ENCODE measurements around the gene TP63.

Gene TP63

GRCh38 chr3:189786479-189787064 lies 155.4 kb downstream of the TP63 start:
- no peak for DNase-seq

- no peak for DNase-seq
Observed at GRCh38 chr3:189787191-189787590, 156.0 kb downstream of the TP63 start.

- no peak for DNase-seq
Observed at GRCh38 chr3:189787632-189788031, 156.4 kb downstream of the TP63 start.

DNA sequence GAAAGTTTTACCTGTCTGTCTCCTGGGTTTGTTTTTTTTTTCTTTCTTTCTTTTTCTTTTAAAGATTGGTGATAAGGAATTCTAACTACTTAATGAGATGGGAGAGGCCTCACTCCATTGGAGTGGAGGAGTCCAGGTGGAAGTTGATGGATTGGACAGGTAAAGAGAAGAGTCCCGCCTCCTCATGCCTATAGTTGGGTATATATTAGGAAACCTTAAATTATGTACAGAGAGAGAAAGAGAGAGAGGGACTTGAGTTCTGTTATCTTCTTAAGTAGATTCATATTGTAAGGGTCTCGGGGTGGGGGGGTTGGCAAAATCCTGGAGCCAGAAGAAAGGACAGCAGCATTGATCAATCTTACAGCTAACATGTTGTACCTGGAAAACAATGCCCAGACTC lies 158.2 kb downstream of the TP63 start:
- no peak for DNase-seq

DNA sequence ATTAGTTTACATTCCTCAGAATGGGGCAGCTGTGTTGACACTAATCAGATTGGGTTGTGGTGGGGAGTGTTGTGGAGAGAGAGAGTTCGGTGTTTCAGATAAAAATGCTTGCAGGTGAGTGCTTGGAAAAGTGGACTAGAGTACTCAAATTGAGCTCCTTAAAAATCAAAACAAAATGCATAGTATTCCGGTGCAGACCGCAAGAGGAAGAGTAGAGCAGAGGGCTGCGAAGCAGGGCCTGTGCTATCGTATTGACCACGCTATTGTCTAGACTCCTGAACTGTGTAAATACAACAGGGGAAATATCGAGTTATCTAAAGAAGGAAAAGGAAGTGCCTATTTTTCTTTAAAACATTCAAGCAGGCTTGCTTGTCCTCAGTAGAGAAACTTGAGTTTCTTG lies 159.5 kb downstream of the TP63 start:
- DNase-seq = no peak

DNA sequence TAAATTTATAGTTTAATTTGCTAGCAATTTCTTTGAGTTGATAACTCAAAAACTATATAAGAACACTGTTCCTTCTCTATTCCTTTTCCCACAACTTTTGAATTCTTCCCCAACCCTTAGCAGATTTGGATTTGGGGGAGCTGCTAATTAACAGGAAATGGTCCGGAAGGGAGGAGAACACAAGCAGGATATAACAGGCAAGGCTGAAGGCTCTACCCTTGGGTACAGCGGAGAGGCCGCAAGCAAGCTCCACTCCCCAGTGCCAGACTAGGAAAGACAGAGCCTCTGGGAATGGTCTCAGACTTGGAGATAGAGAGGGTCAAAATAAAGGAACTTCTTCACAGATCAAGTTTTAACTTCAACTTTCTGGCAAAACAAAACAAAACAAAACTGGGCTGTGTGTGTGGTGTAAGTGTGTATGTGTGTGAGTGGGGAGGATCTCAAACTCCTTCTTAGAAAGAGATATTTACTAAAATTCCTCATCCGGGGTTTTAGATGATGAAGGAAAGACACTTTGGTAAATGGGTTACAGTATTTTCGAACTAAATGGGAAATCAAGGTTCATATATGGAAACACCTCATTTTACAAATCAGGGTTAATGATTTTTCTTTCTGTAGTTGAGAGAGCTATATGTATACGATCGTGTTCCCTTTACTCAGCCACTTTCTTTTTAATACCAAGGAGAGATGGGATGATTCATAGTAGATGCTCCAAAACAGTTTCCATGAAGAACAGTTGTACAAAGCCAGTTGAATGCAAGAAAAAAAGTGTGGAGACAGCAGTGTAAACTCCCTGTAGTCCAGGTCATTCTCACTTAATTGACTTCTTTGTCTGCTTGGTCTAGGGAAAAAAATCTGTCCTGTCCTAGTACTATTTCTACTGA lies 161.1 kb downstream of the TP63 start:
- no peak for DNase-seq

- DNase-seq = no peak
Observed at GRCh38 chr3:189794518-189794917, 163.3 kb downstream of the TP63 start.

- no peak for DNase-seq
Observed at GRCh38 chr3:189797103-189797750, 166.0 kb downstream of the TP63 start.

DNA sequence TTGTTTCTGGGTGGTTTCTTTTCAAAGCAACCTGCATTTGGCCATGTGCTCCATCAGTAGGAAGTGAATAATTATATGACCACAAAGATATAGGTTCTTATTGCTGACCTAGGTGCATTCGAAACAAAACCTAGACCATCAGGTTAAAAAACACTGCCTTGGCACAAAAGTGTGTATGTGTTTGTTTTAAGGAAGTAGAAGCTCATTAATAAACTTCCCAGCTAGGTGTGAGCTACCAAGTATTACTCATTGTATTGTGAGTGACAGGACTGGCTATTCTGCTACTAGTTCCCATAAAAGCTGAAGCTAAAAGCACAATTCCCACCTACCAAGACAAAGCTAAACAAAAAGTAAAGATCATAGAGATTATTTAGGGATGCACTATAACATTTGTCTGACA lies 168.2 kb downstream of the TP63 start:
- no peak for DNase-seq

GRCh38 chr3:189800436-189800835 lies 169.2 kb downstream of the TP63 start:
- DNase-seq = no peak

GRCh38 chr3:189803254-189803653 lies 172.1 kb downstream of the TP63 start:
- no peak for DNase-seq

GRCh38 chr3:189805375-189806067 lies 174.3 kb downstream of the TP63 start:
- no peak for DNase-seq

- no peak for DNase-seq
Observed at GRCh38 chr3:189806171-189806951, 175.2 kb downstream of the TP63 start.

- DNase-seq = no peak
Observed at GRCh38 chr3:189808246-189809007, 177.2 kb downstream of the TP63 start.

DNA sequence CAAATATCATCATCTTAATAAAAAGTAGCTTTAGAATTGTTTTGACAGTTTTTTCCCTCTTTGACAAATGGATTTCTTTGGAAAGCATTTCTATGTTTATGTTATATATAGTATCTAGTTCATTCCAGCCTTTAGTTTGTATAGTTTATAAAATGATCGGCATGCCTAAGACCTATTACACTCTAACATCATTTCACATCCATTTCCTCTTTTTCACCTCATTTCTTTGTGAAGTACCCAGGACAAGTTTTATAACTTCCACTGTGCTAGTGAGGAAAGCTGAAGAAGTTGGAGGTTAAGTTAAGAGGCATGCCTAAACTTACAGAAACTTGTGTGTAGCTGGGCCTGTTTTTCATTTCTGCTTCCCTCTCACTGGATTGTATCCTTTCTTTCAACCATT lies 178.4 kb downstream of the TP63 start:
- no peak for DNase-seq

DNA sequence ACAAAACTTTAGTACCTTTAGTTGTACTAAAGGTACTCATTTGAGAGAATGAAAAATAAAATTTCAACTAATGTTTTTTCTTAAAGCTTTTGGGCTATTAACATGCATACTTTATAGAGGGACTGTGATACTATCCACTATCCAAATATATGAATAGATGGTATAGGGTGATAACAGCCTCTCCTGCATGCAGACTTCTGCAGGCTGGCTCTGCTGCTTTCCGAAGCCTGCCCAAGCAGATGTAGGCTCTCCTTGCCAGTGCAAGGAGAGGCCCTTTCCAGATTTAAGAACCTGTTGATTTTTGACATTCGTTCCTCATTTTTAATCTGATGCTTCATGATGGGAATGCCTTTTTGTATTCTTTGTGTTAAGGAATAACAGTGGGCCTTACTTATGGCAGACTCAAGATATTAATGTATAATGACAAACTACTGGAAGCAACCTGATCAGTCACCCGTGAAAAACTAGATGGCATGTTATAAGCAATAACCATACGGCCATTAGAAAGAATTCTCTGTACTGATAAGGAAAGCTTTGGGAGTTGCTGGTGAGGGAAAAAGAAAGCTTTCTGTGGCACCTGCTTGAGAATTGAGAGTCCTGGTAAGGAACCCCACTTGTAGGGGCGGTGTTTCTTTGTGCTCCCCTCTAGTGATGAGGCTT lies 181.7 kb downstream of the TP63 start:
- DNase-seq = no peak

DNA sequence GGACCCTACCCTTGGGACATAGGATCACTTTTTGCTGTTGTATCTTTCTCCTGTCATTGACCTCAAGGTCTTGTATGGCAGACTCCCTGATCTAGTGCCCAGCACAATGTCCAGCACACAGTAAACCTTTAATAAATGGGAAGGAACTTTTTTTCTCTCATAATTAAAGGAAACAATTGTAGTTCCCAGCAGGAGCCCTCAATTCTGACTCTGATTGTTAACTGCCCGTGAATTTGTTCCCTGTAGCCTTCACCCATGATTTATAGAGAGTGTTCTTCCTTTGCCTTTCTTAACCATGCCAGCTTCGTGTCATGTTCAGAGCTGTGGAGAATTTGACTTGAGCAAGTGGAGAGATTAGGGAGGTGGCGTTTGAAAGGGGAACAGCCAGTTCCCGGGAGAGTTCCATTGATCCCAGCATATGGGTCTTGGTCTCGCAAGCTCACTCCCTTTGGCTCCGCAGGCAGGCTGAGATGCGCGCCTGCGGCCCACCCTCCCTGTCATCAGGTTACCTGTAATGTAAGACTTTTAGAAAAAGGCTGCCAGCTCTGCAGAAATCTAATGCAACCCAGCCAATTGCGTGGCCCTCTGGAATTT lies 182.6 kb downstream of the TP63 start:
- no peak for DNase-seq

GRCh38 chr3:189820365-189820720 lies 189.2 kb downstream of the TP63 start:
- no peak for DNase-seq

GRCh38 chr3:189821262-189821661 lies 190.1 kb downstream of the TP63 start:
- DNase-seq = no peak

DNA sequence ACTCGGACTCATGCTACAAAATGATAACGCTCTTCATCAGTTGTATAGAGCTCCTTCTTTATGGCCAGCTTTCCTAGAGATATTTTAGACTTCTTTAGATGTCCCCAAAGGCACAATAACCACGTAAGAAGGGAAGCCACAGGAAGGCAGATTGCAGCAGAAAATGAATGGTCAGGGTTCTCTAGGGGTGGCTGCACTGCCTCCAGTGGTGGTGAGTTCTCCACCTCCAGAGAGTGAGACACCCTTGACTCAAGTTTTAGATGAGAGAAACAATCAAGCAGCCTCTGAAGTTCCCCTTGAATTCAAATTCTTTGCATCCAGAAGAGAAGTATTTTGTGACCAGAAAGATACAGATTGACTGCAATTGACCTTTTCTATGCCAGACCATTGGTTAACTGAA lies 191.5 kb downstream of the TP63 start:
- no peak for DNase-seq
